Heart left ventricle (tissue), 16 donors: Measurements from ENCODE around the gene CANT1. TPM values are rescaled to one million over a fixed set of nuclear protein-coding genes. Genes with fewer than 3 reads are reported as not detected.
"Not testable (repeated sequence)": the region's sequence is repeated elsewhere in the genome, so short reads cannot be mapped to it uniquely, and the experiment has no call there.

Experiments used
- ATAC-seq, 4 donors: fragments of 200-7000 bp; cut with Tn5 transposase; one replicate each; pipeline ENCODE4 v1.9.1; 2020 to 2022; ENCODE audit warnings: moderate library complexity in 4 of 4, mild to moderate bottlenecking in 3 of 4, moderate number of reproducible peaks in 1 of 4
- DNase-seq, 5 donors: peaks; one replicate each; pipeline ENCODE4 v3.0.0-alpha.2; 2020
- H3K27ac ChIP-seq, 12 donors: fragments of 200-600 bp; sonication (generic) in 4 of 12; one replicate each; pipeline versions ENCODE4 v1.5.0 to v1.8.0; 2016 to 2022; ENCODE audit warnings: mild to moderate bottlenecking in 2 of 12
- H3K27me3 ChIP-seq, 9 donors: fragments of 200-600 bp; sonication (generic) in 2 of 9; one replicate each; pipeline versions ENCODE4 v1.5.1 to v1.8.0; 2016 to 2022; ENCODE audit warnings: mild to moderate bottlenecking in 3 of 9
- H3K36me3 ChIP-seq, 9 donors: fragments of 200-600 bp; sonication (generic) in 2 of 9; one replicate each; pipeline versions ENCODE4 v1.5.0 to v1.8.0; 2018 to 2022; ENCODE audit warnings: mild to moderate bottlenecking in 2 of 9
- H3K4me1 ChIP-seq, 12 donors: fragments of 200-600 bp; sonication (generic) in 4 of 12; one replicate each; pipeline versions ENCODE4 v1.5.0 to v1.8.0; 2016 to 2022; ENCODE audit warnings: mild to moderate bottlenecking in 3 of 12
- H3K4me3 ChIP-seq, 12 donors: fragments of 200-600 bp; sonication (generic) in 4 of 12; one replicate each; pipeline versions ENCODE4 v1.5.0 to v1.8.0; 2017 to 2022; ENCODE audit warnings: mild to moderate bottlenecking in 9 of 12, moderate library complexity in 4 of 12
- H3K9me3 ChIP-seq, 12 donors: fragments of 200-600 bp; sonication (generic) in 4 of 12; one replicate each; pipeline versions ENCODE4 v1.5.0 to v1.8.0; 2016 to 2022; ENCODE audit warnings: mild to moderate bottlenecking in 1 of 12
- POLR2A ChIP-seq, 2 donors: fragments of 450-650 bp; IDR thresholded peaks; one replicate each; pipeline ENCODE4 v1.6.1; 2017; ENCODE audit warnings: antibody characterized with exemption in 2 of 2, mild to moderate bottlenecking in 2 of 2, moderate library complexity in 2 of 2
- WGBS, 4 donors: extraction: QIAGEN DNeasy Blood & Tissue Kit in 2 of 4; methylation state at CpG; one replicate each; pipeline versions ENCODE4 v1.1.5 to v1.1.7; 2013 to 2018; 5-methylcytosine and 5-hydroxymethylcytosine counted together
- intact Hi-C, 10 donors: fragments of 100-400 bp; cut with DNase I; formaldehyde crosslinking; loops; one replicate each; pipeline versions ENCODE4 v1.11.1 to v1.14.2; 2022
- polyA plus RNA-seq, 2 donors: library from polyadenylated mRNA; stranded (reverse); fragments of 200-250 nt; gene quantifications; one replicate each; pipeline ENCODE4 v1.2.3, GENCODE V29; 2013
- total RNA-seq, 9 donors: library from RNA; depleted of rRNA in 2 of 9; stranded (reverse); fragments of >200 nt in 2 of 9; fragmentation: NEBNext Ultra II Directional in 3 of 9; extraction: Animal tissue kit (Norgen Biotek cat#: 25700) in 3 of 9; gene quantifications; one replicate each; pipeline versions ENCODE4 v1.1.0 to v1.2.4, GENCODE V29; 2016 to 2023
- TF ChIP-seq, protein P1 (sequence below), 12 donors: fragments of 200-600 bp; sonication (generic) in 4 of 12; IDR thresholded peaks; one replicate each; pipeline versions ENCODE4 v1.5.0 to v1.8.0; 2018 to 2022; ENCODE audit warnings: antibody characterized with exemption in 12 of 12, mild to moderate bottlenecking in 5 of 12
- donor health status: ischemic (EF 13 %, LVEDD 7.1; RV severe dilation, severe dysfunction).
- donor health status: healthy with polysubstance abuse.
- donor health status: DM: no; HTN: yes; CAD: no.
- donor health status: DM: no; HTN: no; CAD: no.
- donor health status: ischemic (EF 25% LVEDD 6.9; RV normal size, moderate dysfunction).
- donor health status: ischemic (EF 25% LVEDD 5.7; RV mildly dilated, moderate dysfunction).
- donor health status: healthy.
- donor health status: DM: yes; HTN: yes; CAD: no.
- donor health status: ischemic (EF 35%, LVEDD 5.7; RV mildly dilated, moderate dysfunction).
- donor health status: nonischemic (EF 11% LVEDD 7.7; RV severe dilation, severe dysfunction).
- donor health status: DM: yes; HTN: yes; CAD: no.
- donor health status: PGD.
- donor health status: ischemic (EF 29% LVEDD 5.4; RV normal size, mild dysfunction).
- donor health status: nonischemic (EF 23%, LVEDD 6.1; RV moderate dilation, normal function).

The CANT1 gene
- total and polyA plus RNA-seq, 11 donors = 5.1 to 46.2 (median 24.1) TPM

DNA sequence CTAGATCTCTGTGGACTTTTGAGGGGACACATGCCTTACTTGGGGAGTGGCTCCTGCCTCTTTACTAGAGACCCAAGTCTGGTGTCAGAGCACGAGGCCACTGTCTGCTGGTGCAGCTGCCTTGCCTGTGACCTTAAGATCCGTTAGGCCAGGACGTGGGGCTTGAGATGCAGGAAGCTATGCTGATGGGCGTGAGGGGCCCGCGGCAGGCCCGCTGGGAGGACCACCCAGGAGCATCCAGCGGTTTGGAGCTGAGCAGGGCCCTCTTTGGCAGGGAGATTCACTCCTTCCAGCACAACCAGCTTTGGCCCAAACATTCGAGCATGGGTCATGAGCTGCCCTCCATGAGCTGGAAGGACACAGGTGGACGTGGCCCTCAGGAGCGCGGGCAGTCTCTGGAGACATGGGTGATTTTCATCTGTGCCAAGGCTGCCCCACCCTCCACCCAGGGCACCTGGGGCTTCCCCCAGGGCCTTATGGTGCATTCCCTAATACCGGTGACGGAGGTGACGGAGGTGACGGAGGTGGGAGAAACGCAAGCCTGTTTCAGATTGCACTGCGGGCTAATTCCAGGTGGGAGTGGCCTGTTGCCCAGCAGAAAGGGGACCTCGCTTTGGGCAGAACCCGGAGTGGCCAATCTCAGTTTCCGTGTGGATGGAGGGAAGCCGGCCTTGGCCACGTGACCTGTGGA, 42.5 kb downstream of the CANT1 start:
- Histone ChIP-seq H3K27ac (no peak overlapping the region), H3K4me1 (peaks cover 0 to 22% (median 12%) of the 10 kb centered on the region in 12 donors), H3K9me3 (no peaks in the 10 kb centered on the region), H3K4me3 (no peak overlapping the region), H3K27me3 (no peaks in the 10 kb centered on the region), H3K36me3 (peaks cover 0 to 36% (median 21%) of the 10 kb centered on the region in 9 donors)
- no peak for ATAC-seq
- no peak for TF ChIP-seq POLR2A (IDR thresholded peaks at IDR 0.05)
- TF ChIP-seq, protein P1, sequence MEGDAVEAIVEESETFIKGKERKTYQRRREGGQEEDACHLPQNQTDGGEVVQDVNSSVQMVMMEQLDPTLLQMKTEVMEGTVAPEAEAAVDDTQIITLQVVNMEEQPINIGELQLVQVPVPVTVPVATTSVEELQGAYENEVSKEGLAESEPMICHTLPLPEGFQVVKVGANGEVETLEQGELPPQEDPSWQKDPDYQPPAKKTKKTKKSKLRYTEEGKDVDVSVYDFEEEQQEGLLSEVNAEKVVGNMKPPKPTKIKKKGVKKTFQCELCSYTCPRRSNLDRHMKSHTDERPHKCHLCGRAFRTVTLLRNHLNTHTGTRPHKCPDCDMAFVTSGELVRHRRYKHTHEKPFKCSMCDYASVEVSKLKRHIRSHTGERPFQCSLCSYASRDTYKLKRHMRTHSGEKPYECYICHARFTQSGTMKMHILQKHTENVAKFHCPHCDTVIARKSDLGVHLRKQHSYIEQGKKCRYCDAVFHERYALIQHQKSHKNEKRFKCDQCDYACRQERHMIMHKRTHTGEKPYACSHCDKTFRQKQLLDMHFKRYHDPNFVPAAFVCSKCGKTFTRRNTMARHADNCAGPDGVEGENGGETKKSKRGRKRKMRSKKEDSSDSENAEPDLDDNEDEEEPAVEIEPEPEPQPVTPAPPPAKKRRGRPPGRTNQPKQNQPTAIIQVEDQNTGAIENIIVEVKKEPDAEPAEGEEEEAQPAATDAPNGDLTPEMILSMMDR (IDR thresholded peaks at IDR 0.05) = no peak
- WGBS, 4 donors = 82 to 88% (median 84%) methylated on average over 23 of the region's 23 CpGs
- DNase-seq = no peak
- intact Hi-C loops = no loop called here

GRCh38 chr17:78966123-78966813, 43.3 kb downstream of the CANT1 start:
- WGBS, 4 donors = 77 to 87% (median 82%) methylated on average over 24 to 26 of the region's 26 CpGs

DNA sequence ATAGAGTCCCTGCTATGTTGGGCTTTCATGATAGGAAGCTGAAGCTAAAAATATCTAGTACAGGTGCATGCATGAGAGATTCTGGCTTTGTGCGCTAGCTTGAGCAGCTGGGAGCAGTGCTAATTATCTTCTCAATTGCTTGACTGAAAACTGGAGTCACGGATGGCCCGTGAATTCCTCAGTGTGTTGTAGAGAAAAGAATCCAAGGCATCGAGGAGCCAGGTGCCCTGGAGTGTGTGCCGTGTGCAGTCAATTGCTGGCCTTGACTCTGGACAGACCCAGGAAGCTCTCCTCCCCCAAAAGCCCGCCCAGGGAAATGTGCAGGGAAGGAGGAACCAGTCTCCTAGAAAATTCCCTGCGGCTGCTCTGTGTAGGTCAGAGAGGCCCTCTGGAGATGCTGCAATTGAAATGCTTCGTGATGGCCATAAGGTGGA, 44.1 kb downstream of the CANT1 start:
- H3K36me3 ChIP-seq = peaks cover 0 to 27% (median 15%) of the 10 kb centered on the region in 9 donors
- no peak overlapping the region for H3K27ac ChIP-seq
- H3K27me3 ChIP-seq = no peaks in the 10 kb centered on the region
- DNase-seq = no peak
- H3K4me3 ChIP-seq = no peak overlapping the region
- no peaks in the 10 kb centered on the region for H3K9me3 ChIP-seq
- TF ChIP-seq, protein P1 (IDR thresholded peaks at IDR 0.05) = no peak
- no peak for TF ChIP-seq POLR2A (IDR thresholded peaks at IDR 0.05)
- H3K4me1 ChIP-seq = peaks cover 0 to 18% (median 1%) of the 10 kb centered on the region in 12 donors
- intact Hi-C loops = no loop called here
- ATAC-seq = no peak
- WGBS, 4 donors = 63 to 81% (median 76%) methylated on average over 8 of the region's 8 CpGs

More at GRCh38 chr17:78966123-78966813, 43.3 kb downstream of the CANT1 start:
- Histone ChIP-seq H3K27me3 (no peaks in the 10 kb centered on the region), H3K36me3 (peaks cover 0 to 29% (median 15%) of the 10 kb centered on the region in 9 donors), H3K4me1 (peaks cover 0 to 19% (median 9%) of the 10 kb centered on the region in 12 donors), H3K4me3 (no peak overlapping the region), H3K9me3 (no peaks in the 10 kb centered on the region), H3K27ac (no peak overlapping the region)
- ATAC-seq = peak in 1 of 4 donors; percentile 14
- TF ChIP-seq, protein P1 (IDR thresholded peaks at IDR 0.05) = no peak
- TF ChIP-seq POLR2A (IDR thresholded peaks at IDR 0.05) = no peak
- intact Hi-C loops = no loop called here
- DNase-seq = no peak

- H3K27ac ChIP-seq = no peak overlapping the region
- DNase-seq (peak in 1 of 5 donors; percentile 44), ATAC-seq (no peak)
- H3K36me3 ChIP-seq = peaks cover 0 to 14% (median 4%) of the 10 kb centered on the region in 9 donors
- H3K9me3 ChIP-seq = no peaks in the 10 kb centered on the region
- peaks cover 0 to 9% (median 0%) of the 10 kb centered on the region in 12 donors for H3K4me1 ChIP-seq
- intact Hi-C loops = no loop called here
- no peak overlapping the region for H3K4me3 ChIP-seq
- TF ChIP-seq POLR2A (IDR thresholded peaks at IDR 0.05) = no peak
- TF ChIP-seq, protein P1 (IDR thresholded peaks at IDR 0.05) = no peak
- WGBS, 4 donors = 93 to 96% (median 94%) methylated on average over 6 of the region's 6 CpGs
- H3K27me3 ChIP-seq = no peaks in the 10 kb centered on the region
Measured at GRCh38 chr17:78963378-78963777, 46.2 kb downstream of the CANT1 start.

DNA sequence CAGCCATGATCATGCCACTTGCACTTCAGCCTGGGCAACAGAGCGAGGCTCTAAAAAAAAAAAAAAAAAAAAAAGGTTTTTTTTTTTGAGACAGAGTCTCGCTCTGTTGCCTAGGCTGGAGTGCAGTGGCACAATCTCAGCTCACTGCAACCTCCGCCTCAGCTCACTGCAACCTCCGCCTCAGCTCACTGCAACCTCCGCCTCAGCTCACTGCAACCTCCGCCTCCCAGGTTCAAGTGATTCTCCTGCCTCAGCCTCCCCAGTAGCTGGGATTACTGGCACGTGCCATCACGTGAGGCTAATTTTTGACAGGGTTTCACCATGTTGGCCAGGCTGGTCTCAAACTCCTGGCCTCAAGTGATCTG, 46.6 kb downstream of the CANT1 start:
- H3K4me3 ChIP-seq, ATAC-seq, intact Hi-C loops, H3K4me1 ChIP-seq, H3K27ac ChIP-seq, H3K27me3 ChIP-seq, H3K9me3 ChIP-seq, DNase-seq: not testable (repeated sequence)
- 92 to 99% (median 96%) methylated on average over 8 of the region's 8 CpGs for WGBS, 4 donors
- peaks cover 0 to 13% (median 3%) of the 10 kb centered on the region in 9 donors for H3K36me3 ChIP-seq
